ENCODE measurements around the gene ANK3.

- no peak for TF ChIP-seq CTCF (IDR thresholded peaks at IDR 0.05)
- TF ChIP-seq POLR2A (IDR thresholded peaks at IDR 0.05), result no peak
These were observed 282.2 kb downstream of the ANK3 start for GRCh38 chr10:60107308-60107976.
